Right ventricle myocardium superior (tissue), 1 donor: ENCODE results near the gene GP1BB. TPM values are rescaled to one million over a fixed set of nuclear protein-coding genes. Genes with fewer than 3 reads are reported as not detected.
A peak's percentile ranks its signal among the peaks of the same experiment; 100 is the strongest.

Experiments
- ATAC-seq: fragments of 200-7000 bp; cut with Tn5 transposase; one replicate; pipeline ENCODE4 v1.9.1; 2020; ENCODE audit warnings: mild to moderate bottlenecking; ENCODE audit not compliant: poor library complexity
- DNase-seq: peaks from one replicate; pipeline ENCODE4 v3.0.0-alpha.2; 2020
- intact Hi-C: fragments of 100-400 bp; cut with DNase I; formaldehyde crosslinking; loops from one replicate; pipeline ENCODE4 v1.11.2; 2022
- total RNA-seq: library from RNA; stranded (reverse); fragmentation: NEBNext Ultra II Directional; extraction: Animal tissue kit (Norgen Biotek cat#: 25700); gene quantifications from one replicate; pipeline ENCODE4 v1.2.1, GENCODE V29; 2021
- donor health status: DM: no; HTN: yes; CAD: no; lungs with severe emphysema.

Gene GP1BB
- total RNA-seq, 1 donor from 2014 or later: not detected

GRCh38 chr22:19748139-19748538, 24.8 kb downstream of the GP1BB start:
- intact Hi-C loops: no loop called here
- ATAC-seq (no peak), DNase-seq (no peak)

GRCh38 chr22:19748991-19749664, 25.8 kb downstream of the GP1BB start:
- intact Hi-C loops: no loop called here
- DNase-seq: no peak
- no peak for ATAC-seq

- ATAC-seq: no peak
- no peak for DNase-seq
- intact Hi-C loops: no loop called here
Measured at GRCh38 chr22:19749876-19750275, 26.5 kb downstream of the GP1BB start.

- DNase-seq (no peak), ATAC-seq (no peak)
- intact Hi-C loops: no loop called here
Measured at GRCh38 chr22:19750507-19751490, 27.5 kb downstream of the GP1BB start.

GRCh38 chr22:19751497-19752245, 28.3 kb downstream of the GP1BB start:
- no peak for DNase-seq
- no peak for ATAC-seq
- intact Hi-C loops: no loop called here

GRCh38 chr22:19753090-19753842, 29.9 kb downstream of the GP1BB start:
- intact Hi-C loops: no loop called here
- DNase-seq (no peak), ATAC-seq (no peak)

GRCh38 chr22:19753996-19754700, 30.8 kb downstream of the GP1BB start:
- no peak for DNase-seq
- ATAC-seq: no peak
- intact Hi-C loops: no loop called here

- ATAC-seq (no peak), DNase-seq (no peak)
- intact Hi-C loops: no loop called here
Measured at GRCh38 chr22:19754701-19755144, 31.4 kb downstream of the GP1BB start.

- no peak for ATAC-seq
- intact Hi-C loops: no loop called here
- no peak for DNase-seq
Measured at GRCh38 chr22:19755145-19755710, 31.9 kb downstream of the GP1BB start.

- DNase-seq (no peak), ATAC-seq (no peak)
- intact Hi-C loops: no loop called here
Measured at GRCh38 chr22:19755722-19756287, 32.5 kb downstream of the GP1BB start.

GRCh38 chr22:19756288-19757128, 33.2 kb downstream of the GP1BB start:
- intact Hi-C loops: no loop called here
- DNase-seq (peak; percentile 56), ATAC-seq (peak; percentile 63)

- intact Hi-C loops: no loop called here
- ATAC-seq (no peak), DNase-seq (no peak)
Measured at GRCh38 chr22:19757140-19757984, 34.0 kb downstream of the GP1BB start.

- ATAC-seq (no peak), DNase-seq (no peak)
- intact Hi-C loops: no loop called here
Measured at GRCh38 chr22:19757985-19758895, 34.9 kb downstream of the GP1BB start.

- no peak for DNase-seq
- no peak for ATAC-seq
Measured at GRCh38 chr22:19758896-19759426, 35.6 kb downstream of the GP1BB start.

More at GRCh38 chr22:19758896-19759426, 35.6 kb downstream of the GP1BB start:
- intact Hi-C loops: no loop called here
